GM23338 (cell line): ENCODE data around the gene NPL. TPM values are rescaled to one million over a fixed set of nuclear protein-coding genes. Genes with fewer than 3 reads are reported as not detected.

ENCODE experiments used
- ATAC-seq: fragments of 200-7000 bp; cut with Tn5 transposase; 3 replicates; pipeline ENCODE4 v1.9.1; 2020
- DNase-seq: peaks from one replicate; pipeline ENCODE4 v3.0.0-alpha.2; 2015; ENCODE audit warnings: low spot score
- H2AFZ ChIP-seq: fragments of 200-600 bp; sonication (generic); 2 replicates; pipeline ENCODE4 v1.8.0; 2016; ENCODE audit warnings: antibody characterized with exemption, mild to moderate bottlenecking, moderate library complexity
- H3F3A ChIP-seq: fragments of 200-600 bp; sonication (generic); replicated peaks from 2 replicates; pipeline ENCODE4 v1.8.0; 2017; ENCODE audit warnings: antibody characterized with exemption, mixed run types, low read depth
- H3K27ac ChIP-seq: fragments of 200-600 bp; sonication (generic); 2 replicates; pipeline ENCODE4 v1.6.1; 2016; ENCODE audit warnings: low read depth
- H3K27me3 ChIP-seq: fragments of 200-600 bp; sonication (generic); 2 replicates; pipeline ENCODE4 v1.8.0; 2016; ENCODE audit warnings: mild to moderate bottlenecking, mixed run types, moderate library complexity; ENCODE audit not compliant: insufficient read depth
- H3K36me3 ChIP-seq: fragments of 200-600 bp; sonication (generic); 2 replicates; pipeline ENCODE4 v1.8.0; 2016; ENCODE audit warnings: mild to moderate bottlenecking; ENCODE audit not compliant: insufficient read depth
- H3K4me1 ChIP-seq: fragments of 200-600 bp; sonication (generic); 2 replicates; pipeline ENCODE4 v1.8.0; 2016; ENCODE audit warnings: mild to moderate bottlenecking, moderate library complexity; ENCODE audit not compliant: insufficient read depth
- H3K4me2 ChIP-seq: fragments of 200-600 bp; sonication (generic); 2 replicates; pipeline ENCODE4 v1.7.1; 2017; ENCODE audit warnings: mixed run types
- H3K4me3 ChIP-seq: fragments of 200-600 bp; sonication (generic); 2 replicates; pipeline ENCODE4 v1.6.1; 2016; ENCODE audit warnings: mixed run types
- H3K79me2 ChIP-seq: fragments of 200-600 bp; sonication (generic); replicated peaks from 2 replicates; pipeline ENCODE4 v1.8.0; 2017; ENCODE audit warnings: mild to moderate bottlenecking; ENCODE audit not compliant: insufficient read depth
- H3K9me2 ChIP-seq: fragments of 200-600 bp; sonication (generic); 2 replicates; pipeline ENCODE4 v1.8.0; 2017; ENCODE audit not compliant: insufficient read depth
- H4K20me1 ChIP-seq: fragments of 200-600 bp; sonication (generic); replicated peaks from 2 replicates; pipeline ENCODE4 v1.8.0; 2017; ENCODE audit warnings: mild to moderate bottlenecking; ENCODE audit not compliant: insufficient read depth
- H3K27ac Mint-ChIP-seq: 2 replicates; pipeline ENCODE4 v1.8.0; 2020; ENCODE audit warnings: inconsistent platforms, mild to moderate bottlenecking, moderate library complexity, mixed read lengths
- H3K27me3 Mint-ChIP-seq: 3 replicates; pipeline ENCODE4 v1.8.0; 2022; ENCODE audit warnings: low read depth, mild to moderate bottlenecking, moderate library complexity, mixed read lengths, inconsistent platforms; ENCODE audit not compliant: insufficient read depth, poor library complexity
- H3K36me3 Mint-ChIP-seq: 3 replicates; pipeline ENCODE4 v1.8.0; 2021; ENCODE audit warnings: low read depth, mild to moderate bottlenecking, inconsistent platforms, moderate library complexity, mixed read lengths
- H3K4me1 Mint-ChIP-seq: 3 replicates; pipeline ENCODE4 v1.8.0; 2020; ENCODE audit warnings: mild to moderate bottlenecking, inconsistent platforms, mixed read lengths
- H3K4me3 Mint-ChIP-seq: 3 replicates; pipeline ENCODE4 v1.8.0; 2021; ENCODE audit warnings: moderate library complexity, mild to moderate bottlenecking, inconsistent platforms, mixed read lengths
- H3K9me3 Mint-ChIP-seq: 3 replicates; pipeline ENCODE4 v1.8.0; 2020; ENCODE audit warnings: moderate library complexity, mild to moderate bottlenecking, inconsistent platforms, mixed read lengths
- CREB1 ChIP-seq: fragments of 250-450 bp; sonication (Bioruptor Pico); IDR thresholded peaks from 2 replicates; pipeline ENCODE4 v1.5.0; 2020; ENCODE audit warnings: low read depth, mild to moderate bottlenecking, moderate library complexity
- EZH2 ChIP-seq: fragments of 200-600 bp; sonication (generic); IDR thresholded peaks from one replicate; pipeline ENCODE4 v1.8.0; 2017; ENCODE audit warnings: antibody characterized with exemption, mild to moderate bottlenecking, low read depth; ENCODE audit not compliant: unreplicated experiment
- EZH2phosphoT487 ChIP-seq: fragments of 200-600 bp; sonication (generic); IDR thresholded peaks from one replicate; pipeline ENCODE4 v1.8.1; 2018; ENCODE audit warnings: antibody characterized with exemption; ENCODE audit not compliant: unreplicated experiment
- JUNB ChIP-seq: IDR thresholded peaks from one replicate; pipeline ENCODE4 v1.6.1; 2016; ENCODE audit warnings: antibody characterized with exemption; ENCODE audit not compliant: unreplicated experiment
- NANOG ChIP-seq: IDR thresholded peaks from 2 replicates; pipeline ENCODE4 v1.6.1; 2016; ENCODE audit warnings: antibody characterized with exemption, borderline replicate concordance
- POLR2AphosphoS5 ChIP-seq: IDR thresholded peaks from 2 replicates; pipeline ENCODE4 v1.6.1; 2016; ENCODE audit warnings: antibody characterized with exemption, low read depth
- STAT1 ChIP-seq: IDR thresholded peaks from one replicate; pipeline ENCODE4 v1.6.1; 2016; ENCODE audit warnings: antibody characterized with exemption; ENCODE audit not compliant: unreplicated experiment
- ZNF114 ChIP-seq: fragments of 250-450 bp; sonication (Bioruptor Pico); IDR thresholded peaks from 2 replicates; pipeline ENCODE4 v1.5.0; 2020; ENCODE audit warnings: mild to moderate bottlenecking, moderate library complexity
- ZNF331 ChIP-seq: fragments of 250-450 bp; sonication (Bioruptor Pico); IDR thresholded peaks from 2 replicates; pipeline ENCODE4 v1.5.0; 2020; ENCODE audit warnings: low read depth, mild to moderate bottlenecking, moderate library complexity
- polyA plus RNA-seq: library from polyadenylated mRNA; unstranded; fragments of >200 nt; fragmentation: Nextera tagmentation; extraction: Ambion mirVana; gene quantifications from 2 replicates; pipeline ENCODE4 v1.2.1, GENCODE V29; 2016
- total RNA-seq: library from RNA; depleted of rRNA; stranded (reverse); fragments of >200 nt; shearing (Covaris generic); gene quantifications from 2 replicates; pipeline ENCODE4 v1.2.3, GENCODE V29; 2014
- TF ChIP-seq, protein P1 (sequence below): IDR thresholded peaks from one replicate; pipeline ENCODE4 v1.6.1; 2018; ENCODE audit warnings: antibody characterized with exemption; ENCODE audit not compliant: unreplicated experiment
- TF ChIP-seq, protein P2 (sequence below): fragments of 250-450 bp; sonication (Bioruptor Pico); IDR thresholded peaks from 2 replicates; pipeline ENCODE4 v1.5.0; 2020; ENCODE audit warnings: mild to moderate bottlenecking, moderate library complexity
- TF ChIP-seq, protein P3 (sequence below): IDR thresholded peaks from 2 replicates; pipeline ENCODE4 v1.6.1; 2016; ENCODE audit warnings: antibody characterized with exemption
- TF ChIP-seq, protein P4 (sequence below), 2 experiments: fragments of 200-600 bp in 1 of 2; sonication (generic) in 1 of 2; conservative IDR thresholded peaks; 2 replicates each; pipeline versions ENCODE4 v1.5.1 to v1.6.1; 2016 to 2017; ENCODE audit warnings: antibody characterized with exemption in 2 of 2, low read depth in 2 of 2, mild to moderate bottlenecking in 2 of 2, moderate library complexity in 1 of 2

NPL gene
- total and polyA plus RNA-seq, 2 experiments from 2014 or later = 2.4 to 2.8 TPM

DNA sequence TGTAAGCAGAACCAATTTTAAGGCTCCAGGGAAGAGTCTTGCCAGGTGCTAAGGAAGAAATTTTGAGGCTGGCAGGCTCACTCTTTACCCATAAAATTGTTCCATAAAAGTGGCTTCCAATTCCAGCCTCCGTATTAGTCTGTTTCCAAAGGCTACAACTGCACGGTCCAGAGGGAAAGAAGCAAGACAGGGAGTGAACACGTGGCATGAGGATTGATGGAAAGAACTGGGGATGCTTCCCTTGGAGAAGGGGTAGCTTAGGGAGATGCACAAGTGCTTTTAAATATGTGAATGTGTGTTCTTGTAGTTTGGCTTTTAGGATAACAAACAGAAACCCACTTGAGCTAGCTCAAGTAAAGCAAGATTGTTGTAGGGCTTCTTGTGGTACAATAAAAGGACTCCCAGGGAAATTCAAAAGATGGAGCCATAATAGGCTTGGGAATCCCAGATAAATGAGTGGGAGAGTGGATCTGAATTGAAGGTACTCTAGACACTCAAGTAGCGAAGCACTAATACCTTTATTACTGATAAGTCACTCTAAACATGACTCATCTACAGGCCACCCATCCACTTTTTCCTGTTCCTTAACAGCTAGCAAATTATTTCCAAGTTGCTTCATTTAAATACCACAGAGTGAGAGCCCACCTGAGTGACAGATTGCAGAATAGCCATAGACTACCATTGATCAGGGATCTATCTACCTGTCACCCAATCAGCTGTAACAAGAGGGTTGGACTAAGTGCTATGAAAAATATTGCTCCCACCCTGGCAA, 34.8 kb upstream of the NPL start:
- Histone ChIP-seq H3K27me3 (no peaks in the 10 kb centered on the region), H3K4me1 (no peaks in the 10 kb centered on the region), H3K36me3 (no peaks in the 10 kb centered on the region), H3K9me2 (no peaks in the 10 kb centered on the region), H3K4me2 (no peak overlapping the region), H3K79me2 (no peaks in the 10 kb centered on the region), H3K4me3 (no peak overlapping the region), H4K20me1 (no peaks in the 10 kb centered on the region), H2AFZ (peak overlapping the region; percentile 81; the same call in 1 of the 2 replicates), H3F3A (no peaks in the 10 kb centered on the region), H3K27ac (no peak overlapping the region)
- no peaks in the 10 kb centered on the region for H3K36me3 Mint-ChIP-seq
- H3K4me3 Mint-ChIP-seq = no peak overlapping the region
- peaks cover 3% of the 10 kb centered on the region; the same call in 2 of the 3 replicates for H3K4me1 Mint-ChIP-seq
- TF ChIP-seq, protein P1, sequence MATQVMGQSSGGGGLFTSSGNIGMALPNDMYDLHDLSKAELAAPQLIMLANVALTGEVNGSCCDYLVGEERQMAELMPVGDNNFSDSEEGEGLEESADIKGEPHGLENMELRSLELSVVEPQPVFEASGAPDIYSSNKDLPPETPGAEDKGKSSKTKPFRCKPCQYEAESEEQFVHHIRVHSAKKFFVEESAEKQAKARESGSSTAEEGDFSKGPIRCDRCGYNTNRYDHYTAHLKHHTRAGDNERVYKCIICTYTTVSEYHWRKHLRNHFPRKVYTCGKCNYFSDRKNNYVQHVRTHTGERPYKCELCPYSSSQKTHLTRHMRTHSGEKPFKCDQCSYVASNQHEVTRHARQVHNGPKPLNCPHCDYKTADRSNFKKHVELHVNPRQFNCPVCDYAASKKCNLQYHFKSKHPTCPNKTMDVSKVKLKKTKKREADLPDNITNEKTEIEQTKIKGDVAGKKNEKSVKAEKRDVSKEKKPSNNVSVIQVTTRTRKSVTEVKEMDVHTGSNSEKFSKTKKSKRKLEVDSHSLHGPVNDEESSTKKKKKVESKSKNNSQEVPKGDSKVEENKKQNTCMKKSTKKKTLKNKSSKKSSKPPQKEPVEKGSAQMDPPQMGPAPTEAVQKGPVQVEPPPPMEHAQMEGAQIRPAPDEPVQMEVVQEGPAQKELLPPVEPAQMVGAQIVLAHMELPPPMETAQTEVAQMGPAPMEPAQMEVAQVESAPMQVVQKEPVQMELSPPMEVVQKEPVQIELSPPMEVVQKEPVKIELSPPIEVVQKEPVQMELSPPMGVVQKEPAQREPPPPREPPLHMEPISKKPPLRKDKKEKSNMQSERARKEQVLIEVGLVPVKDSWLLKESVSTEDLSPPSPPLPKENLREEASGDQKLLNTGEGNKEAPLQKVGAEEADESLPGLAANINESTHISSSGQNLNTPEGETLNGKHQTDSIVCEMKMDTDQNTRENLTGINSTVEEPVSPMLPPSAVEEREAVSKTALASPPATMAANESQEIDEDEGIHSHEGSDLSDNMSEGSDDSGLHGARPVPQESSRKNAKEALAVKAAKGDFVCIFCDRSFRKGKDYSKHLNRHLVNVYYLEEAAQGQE = no peak
- TF ChIP-seq STAT1 (no peak), POLR2AphosphoS5 (no peak), ZNF331 (CRISPR knock-in tag) (no peak), NANOG (no peak), EZH2 (no peak), ZNF114 (CRISPR knock-in tag) (no peak), JUNB (no peak), EZH2phosphoT487 (no peak), CREB1 (CRISPR knock-in tag) (no peak)
- TF ChIP-seq, protein P2, sequence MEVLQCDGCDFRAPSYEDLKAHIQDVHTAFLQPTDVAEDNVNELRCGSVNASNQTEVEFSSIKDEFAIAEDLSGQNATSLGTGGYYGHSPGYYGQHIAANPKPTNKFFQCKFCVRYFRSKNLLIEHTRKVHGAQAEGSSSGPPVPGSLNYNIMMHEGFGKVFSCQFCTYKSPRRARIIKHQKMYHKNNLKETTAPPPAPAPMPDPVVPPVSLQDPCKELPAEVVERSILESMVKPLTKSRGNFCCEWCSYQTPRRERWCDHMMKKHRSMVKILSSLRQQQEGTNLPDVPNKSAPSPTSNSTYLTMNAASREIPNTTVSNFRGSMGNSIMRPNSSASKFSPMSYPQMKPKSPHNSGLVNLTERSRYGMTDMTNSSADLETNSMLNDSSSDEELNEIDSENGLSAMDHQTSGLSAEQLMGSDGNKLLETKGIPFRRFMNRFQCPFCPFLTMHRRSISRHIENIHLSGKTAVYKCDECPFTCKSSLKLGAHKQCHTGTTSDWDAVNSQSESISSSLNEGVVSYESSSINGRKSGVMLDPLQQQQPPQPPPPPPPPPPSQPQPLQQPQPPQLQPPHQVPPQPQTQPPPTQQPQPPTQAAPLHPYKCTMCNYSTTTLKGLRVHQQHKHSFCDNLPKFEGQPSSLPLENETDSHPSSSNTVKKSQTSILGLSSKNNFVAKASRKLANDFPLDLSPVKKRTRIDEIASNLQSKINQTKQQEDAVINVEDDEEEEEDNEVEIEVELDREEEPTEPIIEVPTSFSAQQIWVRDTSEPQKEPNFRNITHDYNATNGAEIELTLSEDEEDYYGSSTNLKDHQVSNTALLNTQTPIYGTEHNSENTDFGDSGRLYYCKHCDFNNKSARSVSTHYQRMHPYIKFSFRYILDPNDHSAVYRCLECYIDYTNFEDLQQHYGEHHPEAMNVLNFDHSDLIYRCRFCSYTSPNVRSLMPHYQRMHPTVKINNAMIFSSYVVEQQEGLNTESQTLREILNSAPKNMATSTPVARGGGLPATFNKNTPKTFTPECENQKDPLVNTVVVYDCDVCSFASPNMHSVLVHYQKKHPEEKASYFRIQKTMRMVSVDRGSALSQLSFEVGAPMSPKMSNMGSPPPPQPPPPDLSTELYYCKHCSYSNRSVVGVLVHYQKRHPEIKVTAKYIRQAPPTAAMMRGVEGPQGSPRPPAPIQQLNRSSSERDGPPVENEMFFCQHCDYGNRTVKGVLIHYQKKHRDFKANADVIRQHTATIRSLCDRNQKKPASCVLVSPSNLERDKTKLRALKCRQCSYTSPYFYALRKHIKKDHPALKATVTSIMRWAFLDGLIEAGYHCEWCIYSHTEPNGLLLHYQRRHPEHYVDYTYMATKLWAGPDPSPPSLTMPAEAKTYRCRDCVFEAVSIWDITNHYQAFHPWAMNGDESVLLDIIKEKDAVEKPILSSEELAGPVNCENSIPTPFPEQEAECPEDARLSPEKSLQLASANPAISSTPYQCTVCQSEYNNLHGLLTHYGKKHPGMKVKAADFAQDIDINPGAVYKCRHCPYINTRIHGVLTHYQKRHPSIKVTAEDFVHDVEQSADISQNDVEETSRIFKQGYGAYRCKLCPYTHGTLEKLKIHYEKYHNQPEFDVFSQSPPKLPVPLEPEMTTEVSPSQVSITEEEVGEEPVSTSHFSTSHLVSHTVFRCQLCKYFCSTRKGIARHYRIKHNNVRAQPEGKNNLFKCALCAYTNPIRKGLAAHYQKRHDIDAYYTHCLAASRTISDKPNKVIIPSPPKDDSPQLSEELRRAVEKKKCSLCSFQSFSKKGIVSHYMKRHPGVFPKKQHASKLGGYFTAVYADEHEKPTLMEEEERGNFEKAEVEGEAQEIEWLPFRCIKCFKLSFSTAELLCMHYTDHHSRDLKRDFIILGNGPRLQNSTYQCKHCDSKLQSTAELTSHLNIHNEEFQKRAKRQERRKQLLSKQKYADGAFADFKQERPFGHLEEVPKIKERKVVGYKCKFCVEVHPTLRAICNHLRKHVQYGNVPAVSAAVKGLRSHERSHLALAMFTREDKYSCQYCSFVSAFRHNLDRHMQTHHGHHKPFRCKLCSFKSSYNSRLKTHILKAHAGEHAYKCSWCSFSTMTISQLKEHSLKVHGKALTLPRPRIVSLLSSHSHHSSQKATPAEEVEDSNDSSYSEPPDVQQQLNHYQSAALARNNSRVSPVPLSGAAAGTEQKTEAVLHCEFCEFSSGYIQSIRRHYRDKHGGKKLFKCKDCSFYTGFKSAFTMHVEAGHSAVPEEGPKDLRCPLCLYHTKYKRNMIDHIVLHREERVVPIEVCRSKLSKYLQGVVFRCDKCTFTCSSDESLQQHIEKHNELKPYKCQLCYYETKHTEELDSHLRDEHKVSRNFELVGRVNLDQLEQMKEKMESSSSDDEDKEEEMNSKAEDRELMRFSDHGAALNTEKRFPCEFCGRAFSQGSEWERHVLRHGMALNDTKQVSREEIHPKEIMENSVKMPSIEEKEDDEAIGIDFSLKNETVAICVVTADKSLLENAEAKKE = no peak
- TF ChIP-seq, protein P3, sequence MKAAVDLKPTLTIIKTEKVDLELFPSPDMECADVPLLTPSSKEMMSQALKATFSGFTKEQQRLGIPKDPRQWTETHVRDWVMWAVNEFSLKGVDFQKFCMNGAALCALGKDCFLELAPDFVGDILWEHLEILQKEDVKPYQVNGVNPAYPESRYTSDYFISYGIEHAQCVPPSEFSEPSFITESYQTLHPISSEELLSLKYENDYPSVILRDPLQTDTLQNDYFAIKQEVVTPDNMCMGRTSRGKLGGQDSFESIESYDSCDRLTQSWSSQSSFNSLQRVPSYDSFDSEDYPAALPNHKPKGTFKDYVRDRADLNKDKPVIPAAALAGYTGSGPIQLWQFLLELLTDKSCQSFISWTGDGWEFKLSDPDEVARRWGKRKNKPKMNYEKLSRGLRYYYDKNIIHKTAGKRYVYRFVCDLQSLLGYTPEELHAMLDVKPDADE = no peak
- TF ChIP-seq, protein P4, sequence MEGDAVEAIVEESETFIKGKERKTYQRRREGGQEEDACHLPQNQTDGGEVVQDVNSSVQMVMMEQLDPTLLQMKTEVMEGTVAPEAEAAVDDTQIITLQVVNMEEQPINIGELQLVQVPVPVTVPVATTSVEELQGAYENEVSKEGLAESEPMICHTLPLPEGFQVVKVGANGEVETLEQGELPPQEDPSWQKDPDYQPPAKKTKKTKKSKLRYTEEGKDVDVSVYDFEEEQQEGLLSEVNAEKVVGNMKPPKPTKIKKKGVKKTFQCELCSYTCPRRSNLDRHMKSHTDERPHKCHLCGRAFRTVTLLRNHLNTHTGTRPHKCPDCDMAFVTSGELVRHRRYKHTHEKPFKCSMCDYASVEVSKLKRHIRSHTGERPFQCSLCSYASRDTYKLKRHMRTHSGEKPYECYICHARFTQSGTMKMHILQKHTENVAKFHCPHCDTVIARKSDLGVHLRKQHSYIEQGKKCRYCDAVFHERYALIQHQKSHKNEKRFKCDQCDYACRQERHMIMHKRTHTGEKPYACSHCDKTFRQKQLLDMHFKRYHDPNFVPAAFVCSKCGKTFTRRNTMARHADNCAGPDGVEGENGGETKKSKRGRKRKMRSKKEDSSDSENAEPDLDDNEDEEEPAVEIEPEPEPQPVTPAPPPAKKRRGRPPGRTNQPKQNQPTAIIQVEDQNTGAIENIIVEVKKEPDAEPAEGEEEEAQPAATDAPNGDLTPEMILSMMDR (conservative IDR thresholded peaks at IDR 0.05; ENCODE audit: low read depth in 2 of 2) = no peak
- no peaks in the 10 kb centered on the region for H3K27me3 Mint-ChIP-seq
- ATAC-seq = no peak
- H3K9me3 Mint-ChIP-seq = no peaks in the 10 kb centered on the region
- no peak overlapping the region for H3K27ac Mint-ChIP-seq
- no peak for DNase-seq
